Measurements from ENCODE around the gene TENT5C.

Gene TENT5C

GRCh38 chr1:117567435-117567834 is 38.4 kb upstream of the TENT5C start:
- H3K27ac ChIP-seq: no peak overlapping the region
- TF ChIP-seq ZFX (IDR thresholded peaks at IDR 0.05): no peak
- no peak for TF ChIP-seq CTCF (conservative IDR thresholded peaks at IDR 0.05)

GRCh38 chr1:117567976-117568375 is 37.9 kb upstream of the TENT5C start:
- TF ChIP-seq CTCF (conservative IDR thresholded peaks at IDR 0.05) (no peak), ZFX (IDR thresholded peaks at IDR 0.05) (no peak)

GRCh38 chr1:117568999-117569398 is 36.8 kb upstream of the TENT5C start:
- H3K27ac ChIP-seq: no peak overlapping the region
- TF ChIP-seq ZFX (IDR thresholded peaks at IDR 0.05) (no peak), CTCF (conservative IDR thresholded peaks at IDR 0.05) (no peak)

More at GRCh38 chr1:117567976-117568375, 37.9 kb upstream of the TENT5C start:
- H3K27ac ChIP-seq: no peak overlapping the region

GRCh38 chr1:117569856-117570255 is 36.0 kb upstream of the TENT5C start:
- no peak for TF ChIP-seq ZFX (IDR thresholded peaks at IDR 0.05)
- no peak for TF ChIP-seq CTCF (conservative IDR thresholded peaks at IDR 0.05)
- no peak overlapping the region for H3K27ac ChIP-seq

GRCh38 chr1:117570988-117571409 is 34.8 kb upstream of the TENT5C start:
- peak overlapping the region; percentile 69 for H3K27ac ChIP-seq
- TF ChIP-seq ZFX (IDR thresholded peaks at IDR 0.05): no peak
- TF ChIP-seq CTCF (conservative IDR thresholded peaks at IDR 0.05): no peak

- H3K27ac ChIP-seq: peak overlapping the region; percentile 69
- TF ChIP-seq CTCF (conservative IDR thresholded peaks at IDR 0.05) (no peak), ZFX (IDR thresholded peaks at IDR 0.05) (0 out of 2 replicates have a peak, but pooled peaks have one; percentile 28)
These were observed 34.4 kb upstream of the TENT5C start for GRCh38 chr1:117571496-117571895.

GRCh38 chr1:117572546-117572945 is 33.3 kb upstream of the TENT5C start:
- TF ChIP-seq CTCF (conservative IDR thresholded peaks at IDR 0.05) (no peak), ZFX (IDR thresholded peaks at IDR 0.05) (no peak)
- peak overlapping the region; percentile 69 for H3K27ac ChIP-seq

Measured in C4-2B (cell line).